ENCODE measurements around the gene CAST.

CAST gene

GRCh38 chr5:96750110-96750822 is 88.1 kb downstream of the CAST start:
- no peak for DNase-seq

- DNase-seq: no peak
Observed at GRCh38 chr5:96751203-96752169, 89.3 kb downstream of the CAST start.

GRCh38 chr5:96752341-96753016 is 90.3 kb downstream of the CAST start:
- peak; percentile 75 for DNase-seq

- no peak for DNase-seq
Observed at GRCh38 chr5:96753017-96753397, 90.8 kb downstream of the CAST start.

- DNase-seq: no peak
Observed at GRCh38 chr5:96753848-96754247, 91.7 kb downstream of the CAST start.

- DNase-seq: no peak
Observed at GRCh38 chr5:96755851-96756250, 93.7 kb downstream of the CAST start.

GRCh38 chr5:96756985-96757384 is 94.8 kb downstream of the CAST start:
- no peak for DNase-seq

- no peak for DNase-seq
Observed at GRCh38 chr5:96758621-96759020, 96.4 kb downstream of the CAST start.

- DNase-seq: no peak
Observed at GRCh38 chr5:96761618-96762017, 99.4 kb downstream of the CAST start.

- DNase-seq: no peak
Observed at GRCh38 chr5:96763026-96763425, 100.8 kb downstream of the CAST start.

- DNase-seq: no peak
Observed at GRCh38 chr5:96765043-96765442, 102.9 kb downstream of the CAST start.

GRCh38 chr5:96768708-96769251 is 106.6 kb downstream of the CAST start:
- no peak for DNase-seq

GRCh38 chr5:96771395-96771794 is 109.2 kb downstream of the CAST start:
- peak; percentile 56 for DNase-seq

GRCh38 chr5:96772111-96772510 is 109.9 kb downstream of the CAST start:
- DNase-seq: no peak

GRCh38 chr5:96772542-96772941 is 110.4 kb downstream of the CAST start:
- no peak for DNase-seq

- DNase-seq: no peak
Observed at GRCh38 chr5:96775050-96775449, 112.9 kb downstream of the CAST start.

- DNase-seq: no peak
Observed at GRCh38 chr5:96775689-96776088, 113.5 kb downstream of the CAST start.

GRCh38 chr5:96776621-96777020 is 114.4 kb downstream of the CAST start:
- no peak for DNase-seq

GRCh38 chr5:96778409-96778808 is 116.2 kb downstream of the CAST start:
- no peak for DNase-seq

GRCh38 chr5:96780626-96781025 is 118.5 kb downstream of the CAST start:
- no peak for DNase-seq

- DNase-seq: no peak
Observed at GRCh38 chr5:96781031-96781971, 119.1 kb downstream of the CAST start.

- no peak for DNase-seq
Observed at GRCh38 chr5:96783326-96783725, 121.2 kb downstream of the CAST start.

Data from suppressor macrophage treated with lipopolysaccharide for 4 hours (primary cell).